HCT116 (cell line): Measurements from ENCODE around the gene CCDC188.

Source experiments
- EZH2phosphoT487 ChIP-seq: fragments of 200-600 bp; IDR thresholded peaks from 2 replicates; pipeline ENCODE4 v1.6.1; 2018; ENCODE audit warnings: antibody characterized with exemption, borderline replicate concordance
- POLR2A ChIP-seq: IDR thresholded peaks from 2 replicates; pipeline ENCODE4 v1.7.0; 2011; ENCODE audit warnings: borderline replicate concordance; ENCODE audit not compliant: insufficient read depth, insufficient read length; ENCODE audit errors: extremely low read depth
- TF ChIP-seq, protein P1 (sequence below): IDR thresholded peaks from 2 replicates; pipeline ENCODE4 v1.6.1; 2012; ENCODE audit warnings: low read depth
- TF ChIP-seq, protein P2 (sequence below), 3 experiments: fragments of 200-600 bp in 1 of 3; sonication (generic) in 1 of 3; IDR thresholded peaks in 2 of 3; conservative IDR thresholded peaks in 1 of 3; 2 replicates each; pipeline ENCODE4 v1.5.1; 2012 to 2017; ENCODE audit warnings: low read depth in 2 of 3, low read length in 2 of 3, antibody characterized with exemption in 1 of 3, borderline replicate concordance in 1 of 3, control low read depth in 1 of 3, mild to moderate bottlenecking in 1 of 3, mixed read lengths in 1 of 3, mixed run types in 1 of 3, moderate library complexity in 1 of 3; ENCODE audit not compliant: insufficient read depth in 1 of 3

DNA sequence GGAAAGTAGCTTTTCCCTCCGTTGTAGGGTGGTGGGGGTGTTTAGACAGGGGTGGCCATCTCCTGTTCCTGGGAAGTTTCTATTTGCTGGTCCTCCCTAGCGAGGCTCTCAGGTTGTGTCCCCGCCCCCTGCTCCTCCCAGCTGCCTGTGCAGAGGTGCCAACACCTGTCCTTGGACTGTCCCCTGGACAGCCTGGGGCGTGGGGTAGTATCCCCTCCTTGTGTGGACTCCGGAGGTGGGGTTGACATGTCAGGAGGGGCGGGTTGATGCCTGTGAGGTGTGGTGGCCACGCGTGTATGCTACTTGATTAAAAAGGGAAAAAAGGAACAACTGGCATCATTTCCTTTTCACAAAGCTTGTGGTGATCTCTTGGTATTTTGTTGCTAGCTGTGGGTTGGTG, 49.2 kb downstream of the CCDC188 start:
- TF ChIP-seq POLR2A: no peak
- TF ChIP-seq, protein P1, sequence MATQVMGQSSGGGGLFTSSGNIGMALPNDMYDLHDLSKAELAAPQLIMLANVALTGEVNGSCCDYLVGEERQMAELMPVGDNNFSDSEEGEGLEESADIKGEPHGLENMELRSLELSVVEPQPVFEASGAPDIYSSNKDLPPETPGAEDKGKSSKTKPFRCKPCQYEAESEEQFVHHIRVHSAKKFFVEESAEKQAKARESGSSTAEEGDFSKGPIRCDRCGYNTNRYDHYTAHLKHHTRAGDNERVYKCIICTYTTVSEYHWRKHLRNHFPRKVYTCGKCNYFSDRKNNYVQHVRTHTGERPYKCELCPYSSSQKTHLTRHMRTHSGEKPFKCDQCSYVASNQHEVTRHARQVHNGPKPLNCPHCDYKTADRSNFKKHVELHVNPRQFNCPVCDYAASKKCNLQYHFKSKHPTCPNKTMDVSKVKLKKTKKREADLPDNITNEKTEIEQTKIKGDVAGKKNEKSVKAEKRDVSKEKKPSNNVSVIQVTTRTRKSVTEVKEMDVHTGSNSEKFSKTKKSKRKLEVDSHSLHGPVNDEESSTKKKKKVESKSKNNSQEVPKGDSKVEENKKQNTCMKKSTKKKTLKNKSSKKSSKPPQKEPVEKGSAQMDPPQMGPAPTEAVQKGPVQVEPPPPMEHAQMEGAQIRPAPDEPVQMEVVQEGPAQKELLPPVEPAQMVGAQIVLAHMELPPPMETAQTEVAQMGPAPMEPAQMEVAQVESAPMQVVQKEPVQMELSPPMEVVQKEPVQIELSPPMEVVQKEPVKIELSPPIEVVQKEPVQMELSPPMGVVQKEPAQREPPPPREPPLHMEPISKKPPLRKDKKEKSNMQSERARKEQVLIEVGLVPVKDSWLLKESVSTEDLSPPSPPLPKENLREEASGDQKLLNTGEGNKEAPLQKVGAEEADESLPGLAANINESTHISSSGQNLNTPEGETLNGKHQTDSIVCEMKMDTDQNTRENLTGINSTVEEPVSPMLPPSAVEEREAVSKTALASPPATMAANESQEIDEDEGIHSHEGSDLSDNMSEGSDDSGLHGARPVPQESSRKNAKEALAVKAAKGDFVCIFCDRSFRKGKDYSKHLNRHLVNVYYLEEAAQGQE: no peak
- TF ChIP-seq, protein P2, sequence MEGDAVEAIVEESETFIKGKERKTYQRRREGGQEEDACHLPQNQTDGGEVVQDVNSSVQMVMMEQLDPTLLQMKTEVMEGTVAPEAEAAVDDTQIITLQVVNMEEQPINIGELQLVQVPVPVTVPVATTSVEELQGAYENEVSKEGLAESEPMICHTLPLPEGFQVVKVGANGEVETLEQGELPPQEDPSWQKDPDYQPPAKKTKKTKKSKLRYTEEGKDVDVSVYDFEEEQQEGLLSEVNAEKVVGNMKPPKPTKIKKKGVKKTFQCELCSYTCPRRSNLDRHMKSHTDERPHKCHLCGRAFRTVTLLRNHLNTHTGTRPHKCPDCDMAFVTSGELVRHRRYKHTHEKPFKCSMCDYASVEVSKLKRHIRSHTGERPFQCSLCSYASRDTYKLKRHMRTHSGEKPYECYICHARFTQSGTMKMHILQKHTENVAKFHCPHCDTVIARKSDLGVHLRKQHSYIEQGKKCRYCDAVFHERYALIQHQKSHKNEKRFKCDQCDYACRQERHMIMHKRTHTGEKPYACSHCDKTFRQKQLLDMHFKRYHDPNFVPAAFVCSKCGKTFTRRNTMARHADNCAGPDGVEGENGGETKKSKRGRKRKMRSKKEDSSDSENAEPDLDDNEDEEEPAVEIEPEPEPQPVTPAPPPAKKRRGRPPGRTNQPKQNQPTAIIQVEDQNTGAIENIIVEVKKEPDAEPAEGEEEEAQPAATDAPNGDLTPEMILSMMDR (IDR thresholded peaks at IDR 0.05 in 2 of 3, conservative IDR thresholded peaks at IDR 0.05 in 1 of 3; ENCODE audit: borderline replicate concordance in 1 of 3, insufficient read depth in 1 of 3, low read depth in 2 of 3, low read length in 2 of 3): no peak
- no peak for TF ChIP-seq EZH2phosphoT487
